ENCODE results near the gene NDRG3.
"Not testable (repeated sequence)": the region's sequence is repeated elsewhere in the genome, so short reads cannot be mapped to it uniquely, and the experiment has no call there.

NDRG3 gene

GRCh38 chr20:36642136-36642535 lies 103.8 kb downstream of the NDRG3 start:
- DNase-seq: no peak

DNA sequence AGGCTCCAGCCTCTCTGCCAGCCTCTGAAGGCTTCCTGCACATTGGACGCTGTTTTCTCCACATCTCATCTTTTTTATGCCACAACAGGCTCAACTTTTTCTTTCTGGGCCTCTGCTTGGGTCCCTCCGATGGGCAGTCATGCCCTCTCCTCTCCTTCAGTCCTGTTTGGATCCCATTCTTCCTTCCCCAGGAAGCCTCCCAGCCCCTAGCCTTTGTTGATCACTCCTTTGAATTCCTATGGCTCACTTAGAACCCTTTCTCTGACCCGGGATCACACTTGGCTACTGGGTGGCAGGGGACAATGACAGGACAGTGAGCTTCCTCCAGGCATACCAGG lies 104.4 kb downstream of the NDRG3 start:
- no peak for DNase-seq

DNA sequence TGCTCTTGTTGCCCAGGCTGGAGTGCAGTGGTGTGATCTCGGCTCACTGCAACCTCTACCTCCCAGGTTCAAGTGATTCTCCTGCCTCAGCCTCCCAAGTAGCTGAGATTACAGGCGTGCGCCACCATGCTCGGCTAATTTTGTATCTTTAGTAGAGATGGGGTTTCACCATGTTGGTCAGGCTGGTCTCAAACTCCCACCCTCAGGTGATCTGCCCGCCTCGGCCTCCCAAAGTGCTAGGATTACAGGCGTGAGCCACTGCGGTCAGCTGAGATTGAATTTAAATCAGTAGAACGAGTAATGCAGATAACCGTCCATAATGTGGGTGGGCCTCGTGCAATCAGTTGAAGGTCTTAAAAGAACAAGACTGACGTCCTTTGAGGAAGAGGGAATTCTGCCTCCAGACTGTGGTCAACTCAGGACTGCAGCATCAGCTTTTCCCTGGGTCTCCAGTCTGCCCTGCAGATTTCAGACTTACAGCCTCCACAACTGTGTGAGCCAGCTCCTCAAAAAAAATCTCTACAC lies 107.0 kb downstream of the NDRG3 start:
- DNase-seq: not testable (repeated sequence)

DNA sequence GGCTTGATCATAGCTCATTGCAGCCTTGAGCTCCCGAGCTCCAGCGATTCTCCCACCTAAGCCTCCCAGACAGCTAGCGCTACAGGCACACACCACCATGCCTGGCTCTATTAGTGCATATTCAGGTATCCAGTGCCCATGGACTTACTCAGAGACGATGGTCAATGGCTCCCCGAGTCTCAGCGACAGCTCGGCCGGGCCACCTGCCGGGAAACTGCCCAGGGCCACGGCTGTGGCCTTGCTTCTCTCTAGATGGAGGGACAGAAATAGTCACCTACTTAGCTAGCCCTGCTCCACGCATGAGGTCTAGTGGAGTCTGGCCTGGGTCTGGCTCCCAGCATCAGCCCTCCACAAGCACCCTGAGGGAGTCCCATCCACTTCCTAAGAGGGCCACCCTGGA lies 111.5 kb downstream of the NDRG3 start:
- DNase-seq: no peak

- no peak for DNase-seq
These were observed 112.6 kb downstream of the NDRG3 start for GRCh38 chr20:36633285-36633772.

- DNase-seq: no peak
These were observed 113.2 kb downstream of the NDRG3 start for GRCh38 chr20:36632487-36633284.

DNA sequence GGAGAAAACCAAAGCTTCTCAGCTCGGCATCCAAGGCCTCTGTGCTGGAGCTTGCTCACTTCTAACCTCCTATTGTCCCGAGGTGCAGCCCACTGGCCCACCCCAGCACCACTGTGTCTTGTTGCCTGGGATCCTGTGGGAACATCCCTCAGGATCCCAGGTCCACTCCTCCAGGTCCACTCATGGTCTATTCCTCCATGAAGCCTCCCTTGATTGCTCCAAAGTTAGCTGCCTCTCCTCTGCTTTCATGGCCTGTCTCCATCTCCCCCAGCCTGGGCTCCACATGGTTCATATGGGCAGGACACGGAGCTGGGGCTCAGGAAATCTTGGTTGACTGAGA lies 113.8 kb downstream of the NDRG3 start:
- DNase-seq: no peak

DNA sequence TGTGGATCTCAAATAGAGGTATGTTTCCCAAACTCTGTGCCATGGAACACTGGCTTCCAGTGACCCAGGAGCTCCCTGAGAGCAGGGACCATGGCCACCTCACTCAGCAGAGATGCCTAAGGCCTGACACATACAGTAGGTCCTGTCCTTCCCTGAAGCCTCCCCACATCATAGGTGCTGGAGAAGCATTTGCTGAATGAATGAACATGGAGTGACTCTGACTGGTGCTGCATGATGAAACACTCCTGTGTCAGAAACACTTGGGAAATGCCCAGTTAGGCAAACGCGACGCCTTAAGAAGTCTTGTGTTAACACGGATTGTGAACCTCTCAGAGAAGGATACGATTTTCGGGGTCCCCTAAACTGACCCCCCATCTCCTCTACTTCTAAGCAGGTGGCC lies 114.2 kb downstream of the NDRG3 start:
- no peak for DNase-seq

DNA sequence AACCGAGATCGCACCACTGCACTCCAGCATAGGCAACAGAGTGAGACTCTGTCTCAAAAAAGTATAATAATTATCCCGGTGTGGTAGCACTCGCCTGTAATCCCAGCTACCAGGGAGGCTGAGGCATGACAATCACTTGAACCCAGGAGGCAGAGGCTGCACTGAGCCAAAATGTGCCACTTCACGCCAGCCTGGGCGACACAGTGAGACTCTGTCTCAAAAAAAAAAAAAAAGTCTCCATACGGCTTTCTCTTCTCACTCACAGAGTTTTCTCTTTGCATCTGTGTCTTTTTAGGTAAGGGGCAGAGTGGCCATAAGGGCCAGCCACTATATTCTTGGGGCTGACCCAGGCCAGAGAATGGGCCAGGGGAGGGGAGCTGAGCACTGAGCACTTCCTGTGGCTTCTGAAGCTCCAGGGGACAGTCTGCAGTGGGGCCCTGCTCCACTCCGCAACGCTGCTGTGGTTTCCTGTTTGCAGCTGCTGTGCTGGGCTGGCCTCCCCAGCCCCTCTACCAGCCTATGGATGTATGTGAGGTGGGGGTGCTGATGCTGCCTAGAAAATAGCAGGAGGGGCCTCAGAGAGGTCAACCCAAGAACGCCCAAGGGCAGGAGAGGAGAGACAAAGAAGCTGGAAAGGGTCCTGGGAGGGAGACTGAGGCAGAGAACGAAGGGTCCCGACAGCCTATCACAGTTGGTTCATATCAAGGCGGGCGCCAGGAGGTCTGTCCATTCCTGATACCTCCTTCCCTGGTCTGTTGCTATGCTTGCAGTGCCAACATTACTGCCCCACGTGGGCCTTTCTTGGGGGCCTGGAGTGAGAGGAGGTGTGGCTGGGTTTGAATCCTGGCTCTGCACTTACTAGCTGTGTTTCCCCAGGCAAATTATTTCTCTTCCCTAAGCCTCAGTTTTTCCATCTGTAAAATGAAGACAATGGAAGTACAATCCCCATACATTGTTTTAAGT lies 115.9 kb downstream of the NDRG3 start:
- DNase-seq: peak; percentile 18

DNA sequence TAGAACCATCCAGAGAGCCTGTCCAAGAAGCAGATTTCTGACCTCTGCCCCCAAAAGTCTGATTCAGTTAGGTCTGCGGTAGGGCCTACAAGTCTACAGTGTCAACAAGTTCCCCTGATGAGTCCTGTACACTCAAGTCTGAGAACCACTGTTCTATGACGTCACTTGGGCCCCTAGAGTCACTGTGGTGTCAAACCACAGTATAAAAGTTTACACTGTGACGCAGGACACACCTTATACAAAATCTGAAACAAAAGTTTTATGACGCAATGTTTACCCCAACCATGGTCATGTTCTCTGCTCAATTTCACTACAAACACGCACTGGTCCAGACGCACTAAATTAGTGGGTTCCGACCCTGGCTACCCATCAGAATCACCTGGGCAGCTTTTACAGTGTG lies 117.8 kb downstream of the NDRG3 start:
- no peak for DNase-seq

DNA sequence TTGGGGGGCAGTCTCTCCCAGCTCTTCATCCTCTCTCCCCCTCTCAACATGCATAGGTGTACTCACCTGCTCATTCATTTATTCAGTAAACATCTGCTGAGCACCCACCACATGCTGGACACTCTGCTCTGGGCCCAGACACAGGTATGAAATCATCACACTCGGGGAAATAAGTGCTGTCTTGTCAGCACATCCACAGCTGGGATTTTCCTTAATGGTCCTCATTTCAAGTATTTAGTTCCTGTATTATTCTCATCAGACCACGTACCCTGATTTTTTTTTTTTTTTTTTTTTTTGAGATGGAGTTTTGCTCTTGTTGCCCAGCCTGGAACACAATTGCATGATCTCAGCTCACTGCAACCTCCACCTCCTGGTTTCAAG lies 121.0 kb downstream of the NDRG3 start:
- DNase-seq: no peak

DNA sequence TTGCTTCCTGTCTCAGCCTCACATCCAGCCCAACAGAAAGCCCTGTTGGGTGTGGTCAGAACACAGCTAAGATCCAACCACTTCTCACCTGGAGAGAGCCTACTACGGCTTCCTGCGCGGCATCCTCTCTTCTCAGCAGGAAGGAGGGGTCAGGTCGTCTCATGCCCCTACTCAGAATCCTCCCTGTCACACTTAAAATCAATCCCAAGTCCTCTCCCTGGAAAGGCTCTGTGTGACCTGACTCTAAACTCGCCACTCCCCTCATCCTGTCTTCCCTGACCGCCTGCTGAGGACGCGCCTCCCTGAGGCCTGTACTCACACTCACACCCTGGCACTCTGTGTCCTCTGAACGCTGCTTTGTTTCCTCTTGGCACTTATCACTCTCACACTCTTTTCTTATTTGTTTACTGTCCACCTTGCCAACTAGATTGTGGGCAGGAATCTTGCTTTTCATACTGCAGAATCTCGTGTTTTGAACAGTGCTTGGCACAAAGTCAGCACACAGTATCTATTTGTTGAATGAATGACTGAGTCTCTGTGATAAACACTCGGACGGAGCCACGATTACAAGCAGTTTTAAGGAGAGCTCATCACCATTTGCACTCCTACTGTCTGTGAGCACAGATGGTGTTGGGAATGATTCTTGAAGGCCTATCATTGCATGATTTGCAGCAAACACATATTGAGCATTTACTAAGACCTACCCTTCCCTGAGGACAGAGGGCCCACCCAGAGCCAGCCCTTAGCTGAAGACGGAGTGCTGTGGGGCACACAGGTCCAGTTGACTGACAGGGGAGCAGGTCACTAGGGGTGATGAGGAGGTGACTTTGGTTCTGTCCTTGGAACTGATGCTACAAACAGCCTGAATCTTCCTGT lies 121.6 kb downstream of the NDRG3 start:
- no peak for DNase-seq

- DNase-seq: no peak
These were observed 122.4 kb downstream of the NDRG3 start for GRCh38 chr20:36623444-36623843.

GRCh38 chr20:36620917-36621316 lies 125.0 kb downstream of the NDRG3 start:
- no peak for DNase-seq

GRCh38 chr20:36614781-36615557 lies 130.9 kb downstream of the NDRG3 start:
- no peak for DNase-seq

- no peak for DNase-seq
These were observed 131.9 kb downstream of the NDRG3 start for GRCh38 chr20:36613974-36614373.

DNA sequence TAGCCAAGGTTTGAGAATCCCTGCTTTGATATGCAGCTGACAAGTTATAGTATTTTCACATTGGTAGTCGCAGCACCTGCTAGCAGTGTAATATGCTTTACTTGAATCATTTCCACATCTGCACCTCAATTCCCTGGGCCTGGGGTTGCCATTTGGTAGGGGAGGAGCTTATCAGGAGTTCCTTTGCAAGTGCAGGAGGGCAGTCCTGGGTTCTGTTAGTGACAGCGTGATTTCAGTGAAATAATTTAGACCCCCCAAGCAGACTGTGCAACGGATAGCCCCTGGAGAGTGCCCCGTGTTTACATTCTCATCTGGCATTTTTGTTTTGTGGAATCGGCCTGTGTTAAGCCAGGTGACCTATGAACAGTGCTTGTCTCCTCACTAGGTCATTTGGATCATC lies 134.3 kb downstream of the NDRG3 start:
- no peak for DNase-seq

DNA sequence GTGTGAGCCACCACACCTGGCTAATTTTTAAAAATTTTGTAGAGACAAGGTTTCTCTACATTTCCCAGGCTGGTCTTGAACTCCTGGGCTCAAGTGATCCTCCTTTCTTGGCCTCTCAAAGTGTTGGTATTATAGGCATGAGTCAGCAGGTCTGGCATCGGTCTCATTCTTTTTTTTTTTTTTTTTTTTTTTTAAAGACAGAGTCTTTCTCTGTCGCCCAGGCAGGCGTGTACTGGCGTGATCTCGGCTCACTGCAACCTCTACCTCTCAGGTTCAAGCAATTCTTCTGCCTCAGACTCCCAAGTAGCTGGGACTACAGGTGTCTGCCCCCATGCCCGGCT lies 137.5 kb downstream of the NDRG3 start:
- DNase-seq: not testable (repeated sequence)

DNA sequence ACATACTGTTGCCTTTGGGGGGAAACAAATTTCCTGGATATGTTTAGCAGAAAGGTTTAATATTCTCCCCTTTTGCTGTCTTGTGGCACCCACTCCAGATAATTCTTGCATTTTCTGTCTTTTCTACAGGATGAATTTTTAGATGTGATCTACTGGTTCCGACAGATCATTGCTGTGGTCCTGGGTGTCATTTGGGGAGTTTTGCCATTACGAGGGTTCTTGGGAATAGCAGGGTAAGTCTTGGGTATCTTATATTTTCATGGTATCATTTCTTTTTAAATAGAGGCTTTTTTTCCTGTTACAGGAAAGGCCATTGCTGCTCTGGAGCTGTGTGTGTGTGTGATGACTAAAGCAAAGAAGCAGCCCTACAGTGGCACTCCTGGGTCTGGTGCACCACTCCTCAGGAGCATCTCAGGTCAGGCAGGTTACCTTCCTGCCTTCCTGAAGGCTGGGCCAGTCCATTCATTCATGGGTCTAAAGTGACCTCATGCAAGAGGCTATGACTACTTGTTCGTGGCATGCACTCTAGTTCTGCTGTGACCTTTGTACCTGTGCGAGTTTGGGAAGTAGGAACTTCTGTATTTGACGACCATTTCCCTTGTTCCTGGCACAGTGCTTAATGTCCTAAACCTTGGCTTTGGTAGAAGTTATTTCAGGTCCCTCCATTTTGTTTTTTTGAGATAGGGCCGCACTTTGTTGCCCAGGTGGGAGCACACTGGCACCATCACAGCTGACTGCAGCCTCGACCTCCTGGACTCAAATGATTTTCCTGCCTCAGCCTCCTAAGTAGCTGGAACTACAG lies 138.1 kb downstream of the NDRG3 start:
- no peak for DNase-seq

GRCh38 chr20:36606158-36607066 lies 139.5 kb downstream of the NDRG3 start:
- no peak for DNase-seq

All from fibroblast of skin of scalp (primary cell).